ENCODE data around the gene DNAI1. TPM values are rescaled to one million over a fixed set of nuclear protein-coding genes. Genes with fewer than 3 reads are reported as not detected.
A peak's percentile ranks its signal among the peaks of the same experiment; 100 is the strongest.

The DNAI1 gene
- total and polyA plus RNA-seq, 10 of the 15 experiments (the other 5 are each of a cell fraction or from before 2014, with no cell fraction given) = not detected

GRCh38 chr9:34518110-34518616 is 59.6 kb downstream of the DNAI1 start:
- no peak for ATAC-seq
- Histone ChIP-seq H3K27me3 (replicated peaks in 1 of 2; ENCODE audit: control insufficient read depth in 2 of 2, insufficient read depth in 2 of 2, low read length in 1 of 2) (peaks cover 8 to 19% of the 10 kb centered on the region in 2 experiments; a peak in 3 of 4 replicates), H4K20me1 (ENCODE audit: control insufficient read depth, insufficient read depth) (peaks cover 4% of the 10 kb centered on the region), H3K36me3 (ENCODE audit: control insufficient read depth in 2 of 2, insufficient read depth in 2 of 2, low read length in 1 of 2) (no peaks in the 10 kb centered on the region), H3K9ac (ENCODE audit: control insufficient read depth, insufficient read depth, low read length) (no peak overlapping the region), H3K4me2 (ENCODE audit: control insufficient read depth, insufficient read depth) (no peak overlapping the region), H3K4me1 (ENCODE audit: control insufficient read depth, insufficient read depth, low read length) (no peaks in the 10 kb centered on the region), H3K4me3 (no peak overlapping the region), H3K27ac (ENCODE audit: control insufficient read depth, insufficient read depth) (no peak overlapping the region), H3K9me3 (replicated peaks; ENCODE audit: control insufficient read depth, insufficient read depth, low read length) (no peaks in the 10 kb centered on the region), H3K79me2 (ENCODE audit: control insufficient read depth, insufficient read depth, low read length) (no peaks in the 10 kb centered on the region), H2AFZ (ENCODE audit: control insufficient read depth, low read depth, low read length) (no peak overlapping the region)
- TF ChIP-seq NFYB (IDR thresholded peaks at IDR 0.05; ENCODE audit: insufficient read depth, low read depth, low read length) (no peak), MYC (IDR thresholded peaks at IDR 0.05; ENCODE audit: insufficient read depth, insufficient read length, insufficient replicate concordance, low read length, severe bottlenecking) (no peak)
- ChIA-PET POLR2A (no interaction called here), RAD21 (ENCODE audit: unreplicated experiment) (no interaction called here), SMC1A (ENCODE audit: uncharacterized antibody, unreplicated experiment) (no interaction called here), CTCF (interaction anchor here (1.3 to 1.5 kb wide), 2 partner anchors 22 to 73 kb away, joined by 3 to 4 read pairs; no protein-coding TSS in a partner anchor)
- WGBS (ENCODE audit: insufficient coverage, insufficient replicate concordance, low lambda C conversion rate, missing lambda C conversion rate) = 35% methylated on average over 6 of the region's 6 CpGs
- intact Hi-C loops (cut with micrococcal nuclease; ENCODE audit: unreplicated experiment) = no loop called here
- no TSS peak for BruUV-seq (replicated peaks)
- in situ Hi-C loops (cut with MboI) = no loop called here
- DNase-seq (ENCODE audit: low read depth, low spot score) = no peak
- no peak for FAIRE-seq

- in situ Hi-C loops (cut with MboI) (no loop called here), intact Hi-C loops (cut with micrococcal nuclease; ENCODE audit: unreplicated experiment) (no loop called here)
- no peak overlapping the region for H3K4me2 ChIP-seq (ENCODE audit: control insufficient read depth, insufficient read depth)
- SMC1A ChIA-PET (ENCODE audit: uncharacterized antibody, unreplicated experiment) = interaction anchor here (0.6 to 0.8 kb wide), 2 partner anchors 85 to 202 kb away, joined by 3 to 4 read pairs; no protein-coding TSS in a partner anchor
- H3K27me3 ChIP-seq (replicated peaks in 1 of 2; ENCODE audit: control insufficient read depth in 2 of 2, insufficient read depth in 2 of 2, low read length in 1 of 2) = peaks cover 9 to 17% of the 10 kb centered on the region in 2 experiments; a peak in 3 of 4 replicates
- TF ChIP-seq ATF7 (IDR thresholded peaks at IDR 0.05; ENCODE audit: low read depth) = no peak
- 0 out of 2 replicates have a peak, but pooled peaks have one; percentile 12 for TF ChIP-seq SPI1 (IDR thresholded peaks at IDR 0.05; ENCODE audit: borderline replicate concordance, insufficient read depth, low read depth, low read length)
- POLR2A ChIA-PET = no interaction called here
- RAD21 ChIA-PET (ENCODE audit: unreplicated experiment) = no interaction called here
- ATAC-seq = no peak
- no peaks in the 10 kb centered on the region for H3K9me3 ChIP-seq (replicated peaks; ENCODE audit: control insufficient read depth, insufficient read depth, low read length)
- WGBS (ENCODE audit: insufficient coverage, insufficient replicate concordance, low lambda C conversion rate, missing lambda C conversion rate) = 0% methylated on average over 2 of the region's 2 CpGs
- no peak overlapping the region for H3K9ac ChIP-seq (ENCODE audit: control insufficient read depth, insufficient read depth, low read length)
- peaks cover 4% of the 10 kb centered on the region for H4K20me1 ChIP-seq (ENCODE audit: control insufficient read depth, insufficient read depth)
- H3K79me2 ChIP-seq (ENCODE audit: control insufficient read depth, insufficient read depth, low read length) = no peaks in the 10 kb centered on the region
- no TSS peak for BruUV-seq (replicated peaks)
- no peak overlapping the region for H3K27ac ChIP-seq (ENCODE audit: control insufficient read depth, insufficient read depth)
- H3K4me1 ChIP-seq (ENCODE audit: control insufficient read depth, insufficient read depth, low read length) = no peaks in the 10 kb centered on the region
- CTCF ChIA-PET = interaction anchor here (1.0 to 1.5 kb wide), 3 partner anchors 23 to 115 kb away, joined by 3 to 4 read pairs (median 4); no protein-coding TSS in a partner anchor
- no peaks in the 10 kb centered on the region for H3K36me3 ChIP-seq (ENCODE audit: control insufficient read depth in 2 of 2, insufficient read depth in 2 of 2, low read length in 1 of 2)
- DNase-seq (ENCODE audit: low read depth, low spot score) = no peak
- H3K4me3 ChIP-seq = no peak overlapping the region
- no peak for FAIRE-seq
- H2AFZ ChIP-seq (ENCODE audit: control insufficient read depth, low read depth, low read length) = no peak overlapping the region
Observed at GRCh38 chr9:34518896-34519295, 60.3 kb downstream of the DNAI1 start.

Data from GM12878 (cell line).